SU-DHL-6 (cell line): ENCODE measurements around the gene PPP2R3A.

Source experiments
- H2AFZ ChIP-seq: fragments of 200-600 bp; sonication (generic); 2 replicates; pipeline ENCODE4 v1.6.1; 2014; ENCODE audit warnings: low read depth, mild to moderate bottlenecking, moderate library complexity, mixed read lengths, antibody characterized with exemption, low read length; ENCODE audit not compliant: severe bottlenecking
- H3F3A ChIP-seq: fragments of 200-600 bp; shearing (Covaris generic); 2 replicates; pipeline ENCODE4 v1.6.0; 2016; ENCODE audit warnings: antibody characterized with exemption, mild to moderate bottlenecking; ENCODE audit not compliant: insufficient read depth
- H3K27ac ChIP-seq: fragments of 200-600 bp; sonication (generic); 2 replicates; pipeline ENCODE4 v1.5.1; 2016; ENCODE audit warnings: low read depth, mild to moderate bottlenecking, low read length, moderate library complexity, mixed read lengths
- H3K27me3 ChIP-seq: fragments of 200-600 bp; sonication (generic), shearing (Covaris generic); 2 replicates; pipeline ENCODE4 v1.6.0; 2014; ENCODE audit warnings: mild to moderate bottlenecking, low read length
- H3K36me3 ChIP-seq: fragments of 200-600 bp; sonication (generic); 2 replicates; pipeline ENCODE4 v1.6.1; 2014; ENCODE audit warnings: mild to moderate bottlenecking, low read length, mixed read lengths
- H3K4me2 ChIP-seq: fragments of 300-600, 200-600 bp; shearing (Covaris generic), sonication (generic); 2 replicates; pipeline ENCODE4 v1.6.0; 2014; ENCODE audit warnings: low read length, low read depth, mild to moderate bottlenecking; ENCODE audit not compliant: poor library complexity, severe bottlenecking
- H3K4me3 ChIP-seq: fragments of 200-600 bp; sonication (generic); 2 replicates; pipeline ENCODE4 v1.5.1; 2014; ENCODE audit warnings: antibody characterized with exemption, low read length, mild to moderate bottlenecking, mixed read lengths; ENCODE audit not compliant: insufficient read depth, poor library complexity, severe bottlenecking
- H3K79me2 ChIP-seq: fragments of 200-600 bp; sonication (generic); 2 replicates; pipeline ENCODE4 v1.6.1; 2014; ENCODE audit warnings: mild to moderate bottlenecking, low read length, moderate library complexity; ENCODE audit not compliant: insufficient read depth
- H3K9ac ChIP-seq: fragments of 200-600 bp; sonication (generic); 2 replicates; pipeline ENCODE4 v1.7.0; 2014; ENCODE audit warnings: mild to moderate bottlenecking, low read length
- H3K9me2 ChIP-seq: fragments of 200-600 bp; sonication (generic); replicated peaks from 2 replicates; pipeline ENCODE4 v1.6.1; 2014; ENCODE audit warnings: low read length; ENCODE audit not compliant: insufficient read depth
- H3K9me3 ChIP-seq: fragments of 200-600 bp; sonication (generic); 2 replicates; pipeline ENCODE4 v1.6.1; 2014; ENCODE audit warnings: low read length, mixed read lengths; ENCODE audit not compliant: insufficient read depth
- H4K20me1 ChIP-seq: fragments of 200-600 bp; sonication (generic); 2 replicates; pipeline ENCODE4 v1.6.1; 2014; ENCODE audit warnings: low read depth, mild to moderate bottlenecking, antibody characterized with exemption, low read length, moderate library complexity, mixed read lengths
- EZH2phosphoT487 ChIP-seq: fragments of 200-600 bp; sonication (generic), shearing (Covaris generic); conservative IDR thresholded peaks from 2 replicates; pipeline ENCODE4 v1.6.1; 2018; ENCODE audit warnings: mild to moderate bottlenecking, antibody characterized with exemption, low read length, moderate library complexity, mixed read lengths
- TF ChIP-seq, protein P1 (sequence below): fragments of 200-600 bp; sonication (generic); IDR thresholded peaks from one replicate; pipeline ENCODE4 v1.5.1; 2017; ENCODE audit warnings: antibody characterized with exemption, mild to moderate bottlenecking, low read length, moderate library complexity; ENCODE audit not compliant: insufficient read depth, poor library complexity, severe bottlenecking

Gene PPP2R3A

DNA sequence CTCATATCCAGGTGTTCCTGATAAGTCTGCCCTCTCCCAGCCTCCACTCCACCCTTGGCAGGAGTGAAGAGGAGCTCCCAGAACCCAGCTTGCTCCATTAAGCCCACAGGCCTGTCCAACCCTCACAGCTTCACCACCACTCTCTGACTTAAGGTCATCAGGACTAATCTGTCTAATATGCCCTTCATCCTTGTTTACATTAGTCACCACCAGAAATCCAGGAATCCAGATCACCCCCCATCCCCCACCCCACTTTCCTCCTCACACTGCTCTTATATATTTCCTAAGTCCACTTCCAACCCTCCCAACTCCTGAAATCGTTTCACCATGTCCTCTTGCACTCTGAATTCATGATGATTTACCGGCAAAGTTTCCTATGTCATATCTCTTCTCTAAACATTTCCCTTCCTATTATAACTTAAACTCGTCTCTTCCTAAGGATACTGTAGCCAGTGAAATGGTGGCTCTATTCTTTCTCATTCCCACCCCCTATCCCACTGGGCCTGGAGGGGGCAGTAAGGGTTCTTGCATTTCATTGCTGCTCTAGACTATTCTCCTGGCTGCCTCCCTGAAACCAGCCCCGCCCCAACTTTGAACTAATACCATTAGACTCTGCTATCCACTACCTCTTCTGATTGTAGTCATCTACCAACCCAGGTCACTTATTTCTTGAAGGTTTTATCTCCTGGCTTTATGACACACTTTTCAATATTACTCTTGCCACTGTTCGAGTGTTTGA, 43.4 kb downstream of the PPP2R3A start:
- TF ChIP-seq, protein P1, sequence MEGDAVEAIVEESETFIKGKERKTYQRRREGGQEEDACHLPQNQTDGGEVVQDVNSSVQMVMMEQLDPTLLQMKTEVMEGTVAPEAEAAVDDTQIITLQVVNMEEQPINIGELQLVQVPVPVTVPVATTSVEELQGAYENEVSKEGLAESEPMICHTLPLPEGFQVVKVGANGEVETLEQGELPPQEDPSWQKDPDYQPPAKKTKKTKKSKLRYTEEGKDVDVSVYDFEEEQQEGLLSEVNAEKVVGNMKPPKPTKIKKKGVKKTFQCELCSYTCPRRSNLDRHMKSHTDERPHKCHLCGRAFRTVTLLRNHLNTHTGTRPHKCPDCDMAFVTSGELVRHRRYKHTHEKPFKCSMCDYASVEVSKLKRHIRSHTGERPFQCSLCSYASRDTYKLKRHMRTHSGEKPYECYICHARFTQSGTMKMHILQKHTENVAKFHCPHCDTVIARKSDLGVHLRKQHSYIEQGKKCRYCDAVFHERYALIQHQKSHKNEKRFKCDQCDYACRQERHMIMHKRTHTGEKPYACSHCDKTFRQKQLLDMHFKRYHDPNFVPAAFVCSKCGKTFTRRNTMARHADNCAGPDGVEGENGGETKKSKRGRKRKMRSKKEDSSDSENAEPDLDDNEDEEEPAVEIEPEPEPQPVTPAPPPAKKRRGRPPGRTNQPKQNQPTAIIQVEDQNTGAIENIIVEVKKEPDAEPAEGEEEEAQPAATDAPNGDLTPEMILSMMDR: no peak
- TF ChIP-seq EZH2phosphoT487: no peak
- Histone ChIP-seq H3K79me2 (no peaks in the 10 kb centered on the region), H4K20me1 (no peaks in the 10 kb centered on the region), H3K27ac (no peak overlapping the region), H3K9me3 (no peaks in the 10 kb centered on the region), H3F3A (no peaks in the 10 kb centered on the region), H3K9me2 (no peaks in the 10 kb centered on the region), H3K27me3 (no peaks in the 10 kb centered on the region), H3K36me3 (no peaks in the 10 kb centered on the region), H3K4me2 (no peak overlapping the region), H2AFZ (no peak overlapping the region), H3K9ac (no peak overlapping the region), H3K4me3 (no peak overlapping the region)

DNA sequence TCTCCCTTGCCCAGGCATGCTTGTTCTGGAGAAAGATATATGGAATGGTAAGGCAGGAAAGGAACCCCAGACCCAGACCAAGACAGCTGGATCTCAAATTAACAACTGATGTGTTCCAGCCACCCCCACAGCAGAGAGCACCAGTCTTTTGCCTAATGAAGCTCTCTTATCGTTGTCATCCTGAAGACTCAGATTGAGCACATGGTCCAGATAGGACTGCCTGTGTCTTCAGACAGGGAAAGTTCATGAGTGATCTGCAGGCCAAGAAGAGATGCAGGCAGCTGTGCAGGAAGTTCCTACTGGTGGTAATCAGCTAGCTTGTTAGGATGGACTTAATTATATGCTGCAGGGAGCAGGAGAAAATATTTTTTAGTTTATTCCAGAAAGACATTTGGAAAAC, 53.3 kb downstream of the PPP2R3A start:
- Histone ChIP-seq H3F3A (no peaks in the 10 kb centered on the region), H3K9me3 (no peaks in the 10 kb centered on the region), H3K79me2 (no peaks in the 10 kb centered on the region), H3K9me2 (no peaks in the 10 kb centered on the region), H3K27ac (no peak overlapping the region), H3K4me2 (no peak overlapping the region), H3K4me3 (no peak overlapping the region), H4K20me1 (no peaks in the 10 kb centered on the region), H2AFZ (no peak overlapping the region), H3K9ac (no peak overlapping the region), H3K36me3 (no peaks in the 10 kb centered on the region), H3K27me3 (no peaks in the 10 kb centered on the region)
- TF ChIP-seq, protein P1: no peak
- no peak for TF ChIP-seq EZH2phosphoT487

DNA sequence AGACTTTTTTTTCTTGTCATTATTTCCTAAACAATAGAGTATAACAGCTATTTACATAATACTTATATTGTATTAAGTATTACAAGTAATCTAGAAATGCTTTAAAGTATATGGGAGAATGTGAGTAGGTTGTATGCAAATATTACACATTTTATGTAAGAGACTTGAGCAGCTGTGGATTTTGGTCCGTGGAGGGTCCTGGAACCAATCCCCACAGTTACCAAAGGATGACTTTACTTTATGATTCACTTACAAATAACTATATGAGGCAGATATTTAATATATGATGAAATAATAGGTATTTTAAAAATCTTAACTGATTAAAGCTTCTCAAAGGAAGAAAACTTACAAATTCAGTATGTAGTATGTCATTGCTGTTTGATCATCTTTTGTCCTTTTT, 56.3 kb downstream of the PPP2R3A start:
- H3K9ac ChIP-seq: no peak overlapping the region
- H3K9me2 ChIP-seq: no peaks in the 10 kb centered on the region
- no peak overlapping the region for H3K27ac ChIP-seq
- no peaks in the 10 kb centered on the region for H3K79me2 ChIP-seq
- H3K36me3 ChIP-seq: no peaks in the 10 kb centered on the region
- H3K4me2 ChIP-seq: no peak overlapping the region
- no peaks in the 10 kb centered on the region for H3F3A ChIP-seq
- no peak overlapping the region for H3K4me3 ChIP-seq
- H2AFZ ChIP-seq: no peak overlapping the region
- no peaks in the 10 kb centered on the region for H4K20me1 ChIP-seq
- no peak for TF ChIP-seq EZH2phosphoT487
- TF ChIP-seq, protein P1: no peak
- no peaks in the 10 kb centered on the region for H3K9me3 ChIP-seq
- no peaks in the 10 kb centered on the region for H3K27me3 ChIP-seq
